Left ventricle myocardium inferior (tissue), 1 donor: Measurements from ENCODE around the gene SOX6. TPM values are rescaled to one million over a fixed set of nuclear protein-coding genes. Genes with fewer than 3 reads are reported as not detected.

Experiments
- DNase-seq: peaks from one replicate; pipeline ENCODE4 v3.0.0-alpha.2; 2020
- H3K27ac ChIP-seq: fragments of 200-600 bp; replicated peaks from 2 replicates; pipeline ENCODE4 v1.8.0; 2021
- H3K27me3 ChIP-seq: fragments of 200-600 bp; 2 replicates; pipeline ENCODE4 v1.8.0; 2021; ENCODE audit warnings: low read depth
- H3K36me3 ChIP-seq: fragments of 200-600 bp; 2 replicates; pipeline ENCODE4 v1.8.0; 2021
- H3K4me1 ChIP-seq: fragments of 200-600 bp; 2 replicates; pipeline ENCODE4 v1.8.0; 2021
- H3K4me3 ChIP-seq: fragments of 200-600 bp; 2 replicates; pipeline ENCODE4 v1.8.0; 2021; ENCODE audit warnings: mild to moderate bottlenecking, moderate library complexity
- H3K9me3 ChIP-seq: fragments of 200-600 bp; replicated peaks from 2 replicates; pipeline ENCODE4 v1.8.0; 2021
- intact Hi-C: fragments of 100-400 bp; cut with micrococcal nuclease; formaldehyde crosslinking; loops from one replicate; pipeline ENCODE4 v1.11.0; 2022
- total RNA-seq: library from RNA; stranded (reverse); fragmentation: NEBNext Ultra II Directional; extraction: Animal tissue kit (Norgen Biotek cat#: 25700); gene quantifications from one replicate; pipeline ENCODE4 v1.2.1, GENCODE V29; 2021
- TF ChIP-seq, protein P1 (sequence below): fragments of 200-600 bp; IDR thresholded peaks from 2 replicates; pipeline ENCODE4 v1.8.0; 2021; ENCODE audit warnings: antibody characterized with exemption, mild to moderate bottlenecking, borderline replicate concordance
- donor health status: DM: no; HTN: yes; CAD: no; lungs with severe emphysema.

Gene SOX6
- total RNA-seq, 1 donor from 2014 or later, result 20.2 TPM

DNA sequence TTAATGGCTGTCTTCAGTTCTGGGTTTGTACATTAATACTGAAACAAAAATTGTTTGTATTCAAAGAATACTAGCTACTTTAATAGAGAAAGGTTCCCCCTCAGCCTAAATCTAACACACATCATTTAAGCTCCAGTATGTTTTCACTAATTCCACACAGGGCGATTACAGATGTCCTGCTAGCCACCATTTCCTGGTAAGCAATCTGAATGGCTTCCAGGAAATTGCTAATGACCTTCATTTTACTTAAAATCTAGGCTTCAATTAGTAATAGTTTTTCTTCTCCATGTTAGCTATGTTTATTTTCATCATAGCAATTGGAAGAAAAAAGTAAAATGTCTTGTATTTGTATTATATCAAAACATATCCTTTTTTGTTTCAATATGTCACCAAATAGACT is 132.8 kb downstream of the SOX6 start:
- Histone ChIP-seq H3K27me3 (no peaks in the 10 kb centered on the region), H3K36me3 (no peaks in the 10 kb centered on the region), H3K9me3 (no peaks in the 10 kb centered on the region), H3K27ac (no peak overlapping the region), H3K4me3 (no peak overlapping the region), H3K4me1 (peaks cover 24% of the 10 kb centered on the region)
- TF ChIP-seq, protein P1, sequence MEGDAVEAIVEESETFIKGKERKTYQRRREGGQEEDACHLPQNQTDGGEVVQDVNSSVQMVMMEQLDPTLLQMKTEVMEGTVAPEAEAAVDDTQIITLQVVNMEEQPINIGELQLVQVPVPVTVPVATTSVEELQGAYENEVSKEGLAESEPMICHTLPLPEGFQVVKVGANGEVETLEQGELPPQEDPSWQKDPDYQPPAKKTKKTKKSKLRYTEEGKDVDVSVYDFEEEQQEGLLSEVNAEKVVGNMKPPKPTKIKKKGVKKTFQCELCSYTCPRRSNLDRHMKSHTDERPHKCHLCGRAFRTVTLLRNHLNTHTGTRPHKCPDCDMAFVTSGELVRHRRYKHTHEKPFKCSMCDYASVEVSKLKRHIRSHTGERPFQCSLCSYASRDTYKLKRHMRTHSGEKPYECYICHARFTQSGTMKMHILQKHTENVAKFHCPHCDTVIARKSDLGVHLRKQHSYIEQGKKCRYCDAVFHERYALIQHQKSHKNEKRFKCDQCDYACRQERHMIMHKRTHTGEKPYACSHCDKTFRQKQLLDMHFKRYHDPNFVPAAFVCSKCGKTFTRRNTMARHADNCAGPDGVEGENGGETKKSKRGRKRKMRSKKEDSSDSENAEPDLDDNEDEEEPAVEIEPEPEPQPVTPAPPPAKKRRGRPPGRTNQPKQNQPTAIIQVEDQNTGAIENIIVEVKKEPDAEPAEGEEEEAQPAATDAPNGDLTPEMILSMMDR, result no peak
- no peak for DNase-seq
- intact Hi-C loops, result no loop called here

DNA sequence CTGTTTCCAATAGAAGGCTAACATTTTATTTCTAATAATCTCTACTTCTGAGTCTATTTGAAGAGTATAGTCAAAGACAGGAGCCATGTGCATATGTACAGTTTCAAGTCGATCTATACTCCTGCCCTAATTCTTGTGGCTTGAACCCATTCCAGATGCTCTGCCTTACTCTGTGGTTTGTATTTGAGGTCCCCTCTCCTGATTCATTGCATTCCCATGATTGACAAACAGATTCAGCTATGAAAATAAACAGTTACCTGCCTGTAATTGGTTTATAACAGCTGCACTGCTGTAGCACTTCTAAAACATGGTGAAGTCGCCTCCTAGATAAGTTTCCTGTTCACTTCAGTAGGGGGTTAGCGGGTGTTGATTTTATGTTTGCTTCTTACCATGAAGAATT is 138.7 kb downstream of the SOX6 start:
- Histone ChIP-seq H3K4me3 (no peak overlapping the region), H3K9me3 (no peaks in the 10 kb centered on the region), H3K4me1 (peaks cover 11% of the 10 kb centered on the region), H3K27ac (no peak overlapping the region), H3K36me3 (no peaks in the 10 kb centered on the region), H3K27me3 (no peaks in the 10 kb centered on the region)
- no peak for DNase-seq
- intact Hi-C loops, result no loop called here
- TF ChIP-seq, protein P1, result no peak

DNA sequence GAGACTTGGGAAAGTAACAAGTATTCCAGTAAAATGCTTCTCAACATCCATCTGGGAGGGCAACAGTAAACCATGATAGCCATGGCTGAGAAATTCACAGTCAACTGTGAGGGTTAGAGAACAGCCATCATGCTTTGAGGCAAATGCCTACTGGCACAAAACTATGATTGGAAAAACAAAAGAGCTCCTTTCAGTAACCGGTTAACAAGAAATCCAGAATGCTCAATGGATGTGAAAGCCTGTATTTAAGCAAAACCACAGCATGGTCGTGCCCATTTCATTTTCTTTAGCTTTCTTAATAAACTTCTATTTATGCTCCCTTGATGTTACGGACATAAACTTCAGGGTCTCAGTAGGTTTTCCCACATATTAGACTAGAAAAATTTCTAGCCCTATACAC is 139.5 kb downstream of the SOX6 start:
- Histone ChIP-seq H3K27ac (no peak overlapping the region), H3K9me3 (no peaks in the 10 kb centered on the region), H3K4me1 (peaks cover 11% of the 10 kb centered on the region), H3K27me3 (no peaks in the 10 kb centered on the region), H3K36me3 (no peaks in the 10 kb centered on the region), H3K4me3 (no peak overlapping the region)
- TF ChIP-seq, protein P1, result no peak
- intact Hi-C loops, result no loop called here
- no peak for DNase-seq

- Histone ChIP-seq H3K4me3 (no peak overlapping the region), H3K36me3 (no peaks in the 10 kb centered on the region), H3K9me3 (no peaks in the 10 kb centered on the region), H3K27me3 (no peaks in the 10 kb centered on the region), H3K27ac (no peak overlapping the region), H3K4me1 (peaks cover 11% of the 10 kb centered on the region)
- no peak for DNase-seq
- TF ChIP-seq, protein P1, result no peak
- intact Hi-C loops, result no loop called here
Observed at GRCh38 chr11:16215352-16215751, 141.0 kb downstream of the SOX6 start.

GRCh38 chr11:16211407-16211806 is 144.9 kb downstream of the SOX6 start:
- no peaks in the 10 kb centered on the region for H3K36me3 ChIP-seq
- no peak overlapping the region for H3K4me3 ChIP-seq
- H3K27ac ChIP-seq, result no peak overlapping the region
- intact Hi-C loops, result no loop called here
- H3K27me3 ChIP-seq, result no peaks in the 10 kb centered on the region
- TF ChIP-seq, protein P1, result no peak
- no peaks in the 10 kb centered on the region for H3K9me3 ChIP-seq
- no peak for DNase-seq
- H3K4me1 ChIP-seq, result peaks cover 7% of the 10 kb centered on the region

GRCh38 chr11:16204261-16204660 is 152.1 kb downstream of the SOX6 start:
- H3K27ac ChIP-seq, result no peak overlapping the region
- no peak overlapping the region for H3K4me3 ChIP-seq
- H3K9me3 ChIP-seq, result peaks cover 7% of the 10 kb centered on the region
- H3K27me3 ChIP-seq, result no peaks in the 10 kb centered on the region
- no peaks in the 10 kb centered on the region for H3K36me3 ChIP-seq
- peaks cover 11% of the 10 kb centered on the region for H3K4me1 ChIP-seq
- intact Hi-C loops, result no loop called here
- DNase-seq, result no peak
- TF ChIP-seq, protein P1, result no peak
